Stimulated activated naive CD8-positive, alpha-beta T cell treated with anti-CD3 and anti-CD28 coated beads, Interleukin-15, amount 100 ng/mL, for 72 hours (primary cell): Measurements from ENCODE around the gene ATG16L1.
A peak's percentile ranks its signal among the peaks of the same experiment; 100 is the strongest.
"Not testable (repeated sequence)": the region's sequence is repeated elsewhere in the genome, so short reads cannot be mapped to it uniquely, and the experiment has no call there.

Experiments used
- ATAC-seq: fragments of 150-1000 bp; cut with Tn5 transposase; 2 replicates; pipeline ENCODE4 v1.10.0; 2021; ENCODE audit warnings: mild to moderate bottlenecking, moderate library complexity
- DNase-seq, 2 donors: peaks; one replicate each; pipeline ENCODE4 v3.0.0; 2021 to 2022
- H3K27ac Mint-ChIP-seq, 2 donors: one replicate each; pipeline ENCODE4 v1.8.0; 2022; ENCODE audit warnings: mild to moderate bottlenecking in 2 of 2, mixed read lengths in 2 of 2, moderate library complexity in 2 of 2
- H3K27me3 Mint-ChIP-seq: one replicate; pipeline ENCODE4 v1.8.0; 2022; ENCODE audit warnings: mixed read lengths
- H3K4me1 Mint-ChIP-seq: one replicate; pipeline ENCODE4 v1.8.0; 2022; ENCODE audit warnings: mild to moderate bottlenecking, mixed read lengths
- H3K4me3 Mint-ChIP-seq, 2 donors: one replicate each; pipeline ENCODE4 v1.8.0; 2022; ENCODE audit warnings: mild to moderate bottlenecking in 2 of 2, mixed read lengths in 2 of 2, moderate library complexity in 1 of 2
- H3K9me3 Mint-ChIP-seq, 2 donors: one replicate each; pipeline ENCODE4 v1.8.0; 2022; ENCODE audit warnings: mixed read lengths in 2 of 2

The ATG16L1 gene

DNA sequence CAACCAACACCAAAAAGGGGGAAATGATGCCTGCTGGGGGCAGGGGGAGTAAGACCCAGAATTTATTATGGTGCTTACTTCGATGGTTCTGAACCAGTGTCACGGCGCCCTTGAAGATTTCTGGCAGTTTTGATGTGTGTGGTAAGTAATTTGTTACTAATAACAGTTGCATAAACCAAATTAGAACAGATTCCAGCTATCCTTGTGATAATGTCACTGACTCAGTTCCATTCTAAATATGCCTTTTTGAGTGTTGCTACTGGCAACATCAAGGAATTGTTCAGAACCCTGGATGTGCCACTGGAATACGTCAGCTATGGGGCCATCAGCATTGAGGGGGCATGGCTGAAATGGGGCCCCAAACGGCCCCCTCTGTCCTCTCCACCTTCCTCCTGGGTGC, 67.8 kb downstream of the ATG16L1 start:
- Mint-ChIP-seq H3K4me1 (no peaks in the 10 kb centered on the region), H3K9me3 (no peaks in the 10 kb centered on the region), H3K27ac (no peak overlapping the region), H3K4me3 (no peak overlapping the region), H3K27me3 (peaks cover 5% of the 10 kb centered on the region)
- ATAC-seq (no peak), DNase-seq (no peak)

DNA sequence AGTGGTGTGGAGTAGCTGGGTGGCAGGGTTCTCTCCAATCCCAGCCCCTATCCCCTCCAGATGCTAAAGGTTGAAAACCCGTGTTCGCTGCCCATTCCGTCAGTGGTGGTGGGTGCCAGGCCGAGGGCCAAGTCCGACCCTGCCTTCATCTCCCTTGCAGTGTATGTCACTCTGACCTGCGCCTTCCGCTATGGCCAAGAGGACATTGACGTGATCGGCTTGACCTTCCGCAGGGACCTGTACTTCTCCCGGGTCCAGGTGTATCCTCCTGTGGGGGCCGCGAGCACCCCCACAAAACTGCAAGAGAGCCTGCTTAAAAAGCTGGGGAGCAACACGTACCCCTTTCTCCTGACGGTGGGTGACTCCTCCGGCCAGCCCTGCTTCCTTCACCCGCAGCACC, 69.0 kb downstream of the ATG16L1 start:
- H3K9me3 Mint-ChIP-seq, result no peaks in the 10 kb centered on the region
- H3K27me3 Mint-ChIP-seq, result peaks cover 5% of the 10 kb centered on the region
- no peaks in the 10 kb centered on the region for H3K4me1 Mint-ChIP-seq
- DNase-seq (no peak), ATAC-seq (no peak)
- no peak overlapping the region for H3K27ac Mint-ChIP-seq
- H3K4me3 Mint-ChIP-seq, result no peak overlapping the region

- ATAC-seq (no peak), DNase-seq (no peak)
- Mint-ChIP-seq H3K27ac (no peak overlapping the region), H3K27me3 (peaks cover 5% of the 10 kb centered on the region), H3K4me3 (no peak overlapping the region), H3K9me3 (no peaks in the 10 kb centered on the region), H3K4me1 (no peaks in the 10 kb centered on the region)
Measured at GRCh38 chr2:233321166-233321565, 69.7 kb downstream of the ATG16L1 start.

DNA sequence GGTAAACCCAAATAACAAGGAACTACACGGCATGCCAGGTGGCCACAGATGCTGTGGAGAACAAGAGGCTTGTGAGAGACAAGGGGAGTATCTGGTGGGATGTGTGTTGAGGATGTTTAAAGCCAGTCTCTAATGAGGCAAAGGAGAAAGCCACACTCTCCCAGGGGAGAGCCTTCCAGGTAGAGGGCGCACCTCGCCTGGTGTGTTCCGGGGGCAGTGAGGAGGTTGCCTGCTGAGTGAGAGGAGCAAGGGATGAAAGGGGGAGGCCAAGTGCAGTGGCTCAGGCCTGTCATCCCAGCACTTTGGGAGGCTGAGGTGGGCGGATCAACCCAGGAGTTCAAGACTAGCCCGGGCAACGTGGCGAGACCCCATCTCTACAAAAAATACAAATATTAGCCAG, 72.4 kb downstream of the ATG16L1 start:
- ATAC-seq, result no peak
- Mint-ChIP-seq H3K9me3 (no peaks in the 10 kb centered on the region), H3K27ac (no peak overlapping the region), H3K4me1 (no peaks in the 10 kb centered on the region), H3K27me3 (peaks cover 5% of the 10 kb centered on the region), H3K4me3 (no peak overlapping the region)
- DNase-seq, result no peak

- no peaks in the 10 kb centered on the region for H3K4me1 Mint-ChIP-seq
Measured at GRCh38 chr2:233325256-233325655, 73.8 kb downstream of the ATG16L1 start.

GRCh38 chr2:233325814-233326213, 74.3 kb downstream of the ATG16L1 start:
- no peak for ATAC-seq
- Mint-ChIP-seq H3K4me3 (no peak overlapping the region), H3K27me3 (peaks cover 5% of the 10 kb centered on the region)

More at GRCh38 chr2:233325256-233325655, 73.8 kb downstream of the ATG16L1 start:
- peaks cover 5% of the 10 kb centered on the region for H3K27me3 Mint-ChIP-seq
- DNase-seq (no peak), ATAC-seq (no peak)
- H3K4me3 Mint-ChIP-seq, result no peak overlapping the region
- H3K27ac Mint-ChIP-seq, result no peak overlapping the region
- no peaks in the 10 kb centered on the region for H3K9me3 Mint-ChIP-seq

DNA sequence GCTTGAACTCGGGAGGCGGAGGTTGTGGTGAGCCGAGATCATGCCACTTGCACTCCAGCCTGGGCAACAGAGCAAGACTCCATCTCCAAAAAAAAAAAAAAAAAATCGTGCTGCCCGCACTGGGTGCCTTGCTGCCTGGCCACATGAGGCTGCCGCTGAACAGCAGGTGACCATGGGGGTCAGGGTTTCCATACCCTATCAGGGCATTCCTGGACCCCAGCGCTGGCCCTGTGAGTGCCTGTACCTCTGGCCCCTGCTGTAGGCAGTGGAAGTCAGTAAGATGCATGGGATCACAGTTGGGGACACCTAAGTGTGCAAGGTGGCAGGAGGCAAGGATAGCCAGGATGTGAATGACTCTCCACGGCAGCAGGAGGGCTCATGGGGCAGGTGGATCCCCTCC, 75.0 kb downstream of the ATG16L1 start:
- H3K27me3 Mint-ChIP-seq, result no peaks in the 10 kb centered on the region
- ATAC-seq, result no peak
- peaks cover 7% of the 10 kb centered on the region for H3K4me1 Mint-ChIP-seq
- peaks cover 0 to 5% of the 10 kb centered on the region in 2 donors for H3K9me3 Mint-ChIP-seq
- no peak for DNase-seq
- no peak overlapping the region for H3K4me3 Mint-ChIP-seq
- H3K27ac Mint-ChIP-seq, result no peak overlapping the region

More at GRCh38 chr2:233325814-233326213, 74.3 kb downstream of the ATG16L1 start:
- no peaks in the 10 kb centered on the region for H3K9me3 Mint-ChIP-seq
- no peak for DNase-seq
- peaks cover under 1% of the 10 kb centered on the region for H3K4me1 Mint-ChIP-seq
- H3K27ac Mint-ChIP-seq, result no peak overlapping the region

GRCh38 chr2:233328922-233329321, 77.4 kb downstream of the ATG16L1 start:
- H3K9me3 Mint-ChIP-seq, result peaks cover 0 to 5% of the 10 kb centered on the region in 2 donors
- ATAC-seq (no peak), DNase-seq (no peak)
- H3K4me1 Mint-ChIP-seq, result peaks cover 24% of the 10 kb centered on the region
- H3K27me3 Mint-ChIP-seq, result no peaks in the 10 kb centered on the region
- no peak overlapping the region for H3K4me3 Mint-ChIP-seq
- H3K27ac Mint-ChIP-seq, result no peak overlapping the region

GRCh38 chr2:233329489-233330135, 78.1 kb downstream of the ATG16L1 start:
- Mint-ChIP-seq H3K4me1 (peaks cover 30% of the 10 kb centered on the region), H3K9me3 (peaks cover 0 to 5% of the 10 kb centered on the region in 2 donors), H3K4me3 (no peak overlapping the region), H3K27ac (peak overlapping the region in 1 of 2 donors; percentile 59), H3K27me3 (no peaks in the 10 kb centered on the region)
- DNase-seq (no peak), ATAC-seq (no peak)

- H3K9me3 Mint-ChIP-seq, result peaks cover 0 to 5% of the 10 kb centered on the region in 2 donors
- peak overlapping the region; percentile 43 to 95 for H3K27ac Mint-ChIP-seq
- H3K4me3 Mint-ChIP-seq, result peak overlapping the region; percentile 73 to 78
- H3K27me3 Mint-ChIP-seq, result no peaks in the 10 kb centered on the region
- peak; percentile 94 for ATAC-seq
- DNase-seq, result peak; percentile 53 to 71
- peaks cover 43% of the 10 kb centered on the region for H3K4me1 Mint-ChIP-seq
Measured at GRCh38 chr2:233331536-233331935, 80.1 kb downstream of the ATG16L1 start.

GRCh38 chr2:233332125-233332524, 80.7 kb downstream of the ATG16L1 start:
- ATAC-seq (no peak), DNase-seq (no peak)
- Mint-ChIP-seq H3K4me1 (peaks cover 43% of the 10 kb centered on the region), H3K27ac (peak overlapping the region; percentile 44 to 95), H3K27me3 (no peaks in the 10 kb centered on the region), H3K4me3 (peak overlapping the region in 1 of 2 donors; percentile 73), H3K9me3 (peaks cover 0 to 5% of the 10 kb centered on the region in 2 donors)

DNA sequence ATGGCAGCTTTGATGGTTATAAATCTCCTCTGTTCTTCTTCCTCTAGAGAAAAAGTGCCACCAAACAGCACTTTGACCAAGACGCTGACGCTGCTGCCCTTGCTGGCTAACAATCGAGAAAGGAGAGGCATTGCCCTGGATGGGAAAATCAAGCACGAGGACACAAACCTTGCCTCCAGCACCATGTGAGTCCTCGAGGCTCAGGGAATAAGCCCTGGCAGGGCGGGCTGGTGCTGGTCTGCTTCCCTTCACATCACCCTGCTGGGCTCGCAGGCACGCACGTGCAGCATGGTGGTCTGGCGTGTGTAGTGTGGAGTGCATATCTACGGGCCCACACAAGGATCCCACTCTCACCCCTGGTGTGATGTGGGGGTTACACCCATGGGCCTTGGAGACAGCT, 83.4 kb downstream of the ATG16L1 start:
- ATAC-seq, result no peak
- no peak for DNase-seq
- peaks cover 60% of the 10 kb centered on the region for H3K4me1 Mint-ChIP-seq
- no peaks in the 10 kb centered on the region for H3K27me3 Mint-ChIP-seq
- H3K4me3 Mint-ChIP-seq, result no peak overlapping the region
- H3K27ac Mint-ChIP-seq, result no peak overlapping the region
- H3K9me3 Mint-ChIP-seq, result peaks cover 0 to 5% of the 10 kb centered on the region in 2 donors

DNA sequence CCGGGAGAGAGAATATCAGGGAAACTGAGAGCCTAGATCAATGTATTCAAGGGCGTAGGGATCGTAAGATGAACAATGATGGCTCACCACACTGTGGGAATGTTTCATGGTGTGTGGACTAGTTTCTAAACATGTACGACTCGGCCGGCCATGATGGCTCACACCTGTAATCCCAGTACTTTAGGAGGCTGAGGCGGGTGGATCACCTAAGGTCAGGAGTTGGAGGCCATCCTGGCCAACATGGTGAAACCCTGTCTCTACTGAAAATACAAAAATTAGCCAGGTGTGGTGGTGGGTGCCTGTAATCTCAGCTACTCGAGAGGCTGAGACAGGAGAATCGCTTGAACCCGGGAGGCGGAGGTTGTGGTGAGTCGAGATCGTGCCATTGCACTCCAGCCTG, 84.6 kb downstream of the ATG16L1 start:
- H3K9me3 Mint-ChIP-seq, H3K4me3 Mint-ChIP-seq, DNase-seq, H3K27ac Mint-ChIP-seq, ATAC-seq, H3K27me3 Mint-ChIP-seq: not testable (repeated sequence)
- H3K4me1 Mint-ChIP-seq, result peaks cover 57% of the 10 kb centered on the region

- Mint-ChIP-seq H3K27me3 (no peaks in the 10 kb centered on the region), H3K27ac (no peak overlapping the region), H3K4me1 (peaks cover 52% of the 10 kb centered on the region), H3K9me3 (no peaks in the 10 kb centered on the region), H3K4me3 (no peak overlapping the region)
- ATAC-seq, result no peak
- no peak for DNase-seq
Measured at GRCh38 chr2:233336541-233336940, 85.1 kb downstream of the ATG16L1 start.

DNA sequence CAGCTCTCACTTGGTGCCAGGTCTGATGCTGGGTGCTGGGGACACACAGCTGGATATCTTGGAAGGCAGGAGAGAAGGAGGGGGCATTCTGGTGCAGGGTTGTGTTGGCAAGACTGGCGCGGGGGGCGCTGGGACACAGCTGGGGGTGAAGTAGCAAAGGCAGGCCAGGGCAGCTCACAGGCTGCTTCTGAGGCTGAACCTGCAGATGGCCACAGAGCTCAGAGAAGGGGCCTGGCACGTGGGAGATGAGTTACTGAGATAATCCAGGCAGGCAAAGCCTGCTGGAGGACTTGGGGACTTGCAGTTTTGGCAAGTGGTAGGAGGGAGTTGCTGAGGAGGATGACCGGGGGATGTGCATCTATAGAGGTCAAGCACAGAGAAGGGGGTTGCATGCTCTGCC, 86.6 kb downstream of the ATG16L1 start:
- no peak overlapping the region for H3K4me3 Mint-ChIP-seq
- peak overlapping the region in 1 of 2 donors; percentile 57 for H3K27ac Mint-ChIP-seq
- DNase-seq, result no peak
- no peak for ATAC-seq
- no peaks in the 10 kb centered on the region for H3K9me3 Mint-ChIP-seq
- no peaks in the 10 kb centered on the region for H3K27me3 Mint-ChIP-seq
- H3K4me1 Mint-ChIP-seq, result peaks cover 43% of the 10 kb centered on the region

- Mint-ChIP-seq H3K27ac (no peak overlapping the region), H3K27me3 (no peaks in the 10 kb centered on the region), H3K4me3 (no peak overlapping the region), H3K9me3 (no peaks in the 10 kb centered on the region), H3K4me1 (peaks cover 36% of the 10 kb centered on the region)
- ATAC-seq (no peak), DNase-seq (no peak)
Measured at GRCh38 chr2:233338812-233339368, 87.4 kb downstream of the ATG16L1 start.

DNA sequence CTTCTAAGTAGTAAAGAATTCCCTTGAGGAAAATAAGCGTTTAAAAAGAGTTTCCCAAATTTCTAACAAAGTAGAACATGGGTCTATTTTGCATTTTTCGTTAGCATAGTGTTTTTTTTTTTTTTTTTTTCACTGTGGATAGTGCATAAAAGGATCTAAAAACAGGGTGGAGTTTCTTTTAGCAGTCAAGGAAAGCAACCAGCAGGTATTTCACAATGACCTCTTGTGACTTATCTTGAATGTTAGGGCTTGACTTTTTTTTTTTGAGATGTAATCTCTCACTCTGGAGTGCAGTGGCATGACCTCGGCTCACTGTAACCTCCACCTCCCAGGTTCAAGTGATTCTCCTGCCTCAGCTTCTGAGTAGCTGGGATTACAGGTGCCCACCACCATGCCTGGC, 88.0 kb downstream of the ATG16L1 start:
- Mint-ChIP-seq H3K4me3 (no peak overlapping the region), H3K4me1 (peaks cover 31% of the 10 kb centered on the region), H3K9me3 (no peaks in the 10 kb centered on the region), H3K27ac (no peak overlapping the region), H3K27me3 (no peaks in the 10 kb centered on the region)
- ATAC-seq (no peak), DNase-seq (no peak)
